Keratinocyte (primary cell): ENCODE data around the gene GPX8. TPM values are rescaled to one million over a fixed set of nuclear protein-coding genes. Genes with fewer than 3 reads are reported as not detected.

ENCODE experiments used
- DNase-seq: peaks from one replicate; pipeline ENCODE4 v3.0.0-alpha.2; 2011; ENCODE audit warnings: low read depth, missing footprints, low spot score
- FAIRE-seq: peaks from 2 replicates; lab custom pipeline; 2011; peaks lifted over from hg19 to GRCh38; lab: Jason Lieb, UNC
- H2AFZ ChIP-seq: 2 replicates; pipeline ENCODE4 v1.6.0; 2012; ENCODE audit warnings: low read length, control low read depth, inconsistent platforms; ENCODE audit not compliant: control insufficient read depth
- H3K27ac ChIP-seq: 2 replicates; pipeline ENCODE4 v1.5.1; 2011; ENCODE audit warnings: low read length; ENCODE audit not compliant: control insufficient read depth, insufficient read depth
- H3K27me3 ChIP-seq: 3 replicates; pipeline ENCODE4 v1.6.0; 2011; ENCODE audit warnings: low read length; ENCODE audit not compliant: control insufficient read depth, insufficient read depth; ENCODE audit errors: extremely low read depth
- H3K36me3 ChIP-seq, 2 experiments: 2 replicates in 1 of 2; 3 replicates in 1 of 2; pipeline ENCODE4 v1.5.1; 2011; ENCODE audit warnings: low read length in 2 of 2, mild to moderate bottlenecking in 1 of 2; ENCODE audit not compliant: control insufficient read depth in 2 of 2, insufficient read depth in 2 of 2; ENCODE audit errors: extremely low read depth in 1 of 2
- H3K4me1 ChIP-seq: 3 replicates; pipeline ENCODE4 v1.5.1; 2011; ENCODE audit warnings: low read length; ENCODE audit not compliant: control insufficient read depth, insufficient read depth; ENCODE audit errors: extremely low read depth
- H3K4me2 ChIP-seq: 3 replicates; pipeline ENCODE4 v1.6.0; 2011; ENCODE audit warnings: low read depth, low read length; ENCODE audit not compliant: control insufficient read depth, insufficient read depth; ENCODE audit errors: extremely low read depth
- H3K4me3 ChIP-seq, 3 experiments: fragments of 200-600 bp in 1 of 3; sonication (generic) in 1 of 3; 2 replicates in 2 of 3; 3 replicates in 1 of 3; pipeline ENCODE4 v1.5.1; 2011 to 2016; ENCODE audit warnings: low read length in 3 of 3, mild to moderate bottlenecking in 3 of 3, control low read depth in 2 of 3, inconsistent platforms in 1 of 3, low read depth in 1 of 3, mixed read lengths in 1 of 3, mixed run types in 1 of 3, moderate library complexity in 1 of 3; ENCODE audit not compliant: control insufficient read depth in 2 of 3, insufficient read depth in 2 of 3; ENCODE audit errors: extremely low read depth in 1 of 3
- H3K79me2 ChIP-seq: 2 replicates; pipeline ENCODE4 v1.6.0; 2012; ENCODE audit warnings: low read length; ENCODE audit not compliant: control insufficient read depth, insufficient read depth
- H3K9ac ChIP-seq: 3 replicates; pipeline ENCODE4 v1.6.0; 2011; ENCODE audit warnings: low read length; ENCODE audit not compliant: control insufficient read depth, insufficient read depth; ENCODE audit errors: extremely low read depth
- H3K9me1 ChIP-seq: 3 replicates; pipeline ENCODE4 v1.6.0; 2011; ENCODE audit warnings: low read length; ENCODE audit not compliant: control insufficient read depth, insufficient read depth; ENCODE audit errors: extremely low read depth
- H3K9me3 ChIP-seq: 2 replicates; pipeline ENCODE4 v1.5.1; 2012; ENCODE audit warnings: low read depth, low read length; ENCODE audit not compliant: control insufficient read depth
- H4K20me1 ChIP-seq: 3 replicates; pipeline ENCODE4 v1.6.0; 2011; ENCODE audit warnings: low read length; ENCODE audit not compliant: control insufficient read depth, insufficient read depth; ENCODE audit errors: extremely low read depth
- CTCF ChIP-seq, 3 experiments: IDR thresholded peaks in 1 of 3; conservative IDR thresholded peaks in 1 of 3; optimal IDR thresholded peaks in 1 of 3; 2 replicates in 2 of 3; 3 replicates in 1 of 3; pipeline versions ENCODE3 to v1.5.1; 2011; ENCODE audit warnings: low read length in 3 of 3, mild to moderate bottlenecking in 3 of 3, moderate library complexity in 2 of 3, control low read depth in 1 of 3, inconsistent platforms in 1 of 3; ENCODE audit not compliant: insufficient read depth in 2 of 3; ENCODE audit errors: extremely low read depth in 1 of 3
- EZH2 ChIP-seq: IDR thresholded peaks from one replicate; pipeline ENCODE4 v1.6.1; 2012; ENCODE audit warnings: inconsistent platforms, mild to moderate bottlenecking, low read length, moderate library complexity
- dilution Hi-C: fragments of 300-500 bp; cut with MboI; formaldehyde crosslinking; loops from one replicate; pipeline ENCODE4 v1.7.0; 2020; ENCODE audit warnings: low sequenced_read_pairs; ENCODE audit not compliant: extremely low pct_ligation_motif_present
- polyA plus RNA-seq, 5 experiments: library from polyadenylated mRNA; depleted of rRNA in 3 of 5; stranded (reverse) in 3 of 5; stranded (forward) in 1 of 5; unstranded in 1 of 5; fragments of >200 nt; gene quantifications; 1 replicate in 1 of 5; 2 replicates in 3 of 5; 3 replicates in 1 of 5; pipeline versions ENCODE4 v1.2.1 to v1.2.3, GENCODE V29; 2011 to 2012; ENCODE audit warnings: missing spikeins in 2 of 5, low read depth in 1 of 5, low replicate concordance in 1 of 5

GPX8 gene
- polyA plus RNA-seq, 1 donor (not counting 4 experiments of a cell fraction or from before 2014, with no cell fraction given): 40.1 TPM

- Histone ChIP-seq H3K4me1 (peaks cover 13% of the 10 kb centered on the region), H3K27ac (no peak overlapping the region), H3K9ac (no peak overlapping the region), H3K4me3 (no peak overlapping the region), H3K9me3 (no peaks in the 10 kb centered on the region), H3K4me2 (no peak overlapping the region), H4K20me1 (no peaks in the 10 kb centered on the region), H2AFZ (no peak overlapping the region), H3K79me2 (no peaks in the 10 kb centered on the region), H3K36me3 (no peaks in the 10 kb centered on the region), H3K9me1 (no peaks in the 10 kb centered on the region), H3K27me3 (peaks cover 6% of the 10 kb centered on the region)
- no peak for TF ChIP-seq EZH2
- TF ChIP-seq CTCF (optimal IDR thresholded peaks at IDR 0.05 in 1 of 3, IDR thresholded peaks at IDR 0.05 in 1 of 3, conservative IDR thresholded peaks at IDR 0.05 in 1 of 3; ENCODE audit: extremely low read depth in 1 of 3, insufficient read depth in 2 of 3, low read length in 3 of 3): no peak
- dilution Hi-C loops: loop anchor here (25.0 kb wide), 1 partner anchor 212 kb away; no protein-coding TSS in a partner anchor
- DNase-seq: no peak
- FAIRE-seq: peak; percentile 9
Measured at GRCh38 chr5:55149308-55149795, 10.6 kb upstream of the GPX8 start.

- TF ChIP-seq EZH2 (no peak), CTCF (optimal IDR thresholded peaks at IDR 0.05 in 1 of 3, IDR thresholded peaks at IDR 0.05 in 1 of 3, conservative IDR thresholded peaks at IDR 0.05 in 1 of 3; ENCODE audit: extremely low read depth in 1 of 3, insufficient read depth in 2 of 3, low read length in 3 of 3) (no peak)
- Histone ChIP-seq H3K79me2 (no peaks in the 10 kb centered on the region), H3K27me3 (no peaks in the 10 kb centered on the region), H3K4me1 (peaks cover 21% of the 10 kb centered on the region), H3K9me1 (no peaks in the 10 kb centered on the region), H3K4me2 (peak overlapping the region; percentile 74), H3K27ac (peak overlapping the region; percentile 63), H2AFZ (peak overlapping the region; percentile 43), H4K20me1 (no peaks in the 10 kb centered on the region), H3K36me3 (no peaks in the 10 kb centered on the region), H3K4me3 (no peak overlapping the region), H3K9me3 (no peaks in the 10 kb centered on the region), H3K9ac (peak overlapping the region; percentile 24)
- dilution Hi-C loops: no loop called here
- peak; percentile 98 for FAIRE-seq
- DNase-seq: no peak
Measured at GRCh38 chr5:55151923-55152842, 7.8 kb upstream of the GPX8 start.
